Adipocyte (in vitro differentiated cells): ENCODE data around the gene KCTD16.

ENCODE experiments used
- DNase-seq: peaks from one replicate; pipeline ENCODE4 v3.0.0-alpha.2; 2015; ENCODE audit warnings: low read depth
- H3K27me3 ChIP-seq: replicated peaks from 2 replicates; pipeline ENCODE4 v1.7.0; 2013; ENCODE audit warnings: mild to moderate bottlenecking, low read length, moderate library complexity; ENCODE audit not compliant: control insufficient read depth, insufficient read depth
- H3K36me3 ChIP-seq: 2 replicates; pipeline ENCODE4 v1.7.0; 2013; ENCODE audit warnings: low read length, mild to moderate bottlenecking, moderate library complexity; ENCODE audit not compliant: control insufficient read depth, insufficient read depth, severe bottlenecking
- H3K4me1 ChIP-seq: 2 replicates; pipeline ENCODE4 v1.7.0; 2013; ENCODE audit warnings: mild to moderate bottlenecking, low read length, moderate library complexity; ENCODE audit not compliant: control insufficient read depth, insufficient read depth
- H3K4me3 ChIP-seq: 2 replicates; pipeline ENCODE4 v1.7.0; 2013; ENCODE audit warnings: mild to moderate bottlenecking, low read length, moderate library complexity
- H3K9ac ChIP-seq: 2 replicates; pipeline ENCODE4 v1.7.0; 2013; ENCODE audit warnings: mild to moderate bottlenecking, low read length, moderate library complexity
- H3K9me3 ChIP-seq: 2 replicates; pipeline ENCODE4 v1.7.0; 2013; ENCODE audit warnings: mild to moderate bottlenecking, low read length, moderate library complexity; ENCODE audit not compliant: control insufficient read depth

The KCTD16 gene

DNA sequence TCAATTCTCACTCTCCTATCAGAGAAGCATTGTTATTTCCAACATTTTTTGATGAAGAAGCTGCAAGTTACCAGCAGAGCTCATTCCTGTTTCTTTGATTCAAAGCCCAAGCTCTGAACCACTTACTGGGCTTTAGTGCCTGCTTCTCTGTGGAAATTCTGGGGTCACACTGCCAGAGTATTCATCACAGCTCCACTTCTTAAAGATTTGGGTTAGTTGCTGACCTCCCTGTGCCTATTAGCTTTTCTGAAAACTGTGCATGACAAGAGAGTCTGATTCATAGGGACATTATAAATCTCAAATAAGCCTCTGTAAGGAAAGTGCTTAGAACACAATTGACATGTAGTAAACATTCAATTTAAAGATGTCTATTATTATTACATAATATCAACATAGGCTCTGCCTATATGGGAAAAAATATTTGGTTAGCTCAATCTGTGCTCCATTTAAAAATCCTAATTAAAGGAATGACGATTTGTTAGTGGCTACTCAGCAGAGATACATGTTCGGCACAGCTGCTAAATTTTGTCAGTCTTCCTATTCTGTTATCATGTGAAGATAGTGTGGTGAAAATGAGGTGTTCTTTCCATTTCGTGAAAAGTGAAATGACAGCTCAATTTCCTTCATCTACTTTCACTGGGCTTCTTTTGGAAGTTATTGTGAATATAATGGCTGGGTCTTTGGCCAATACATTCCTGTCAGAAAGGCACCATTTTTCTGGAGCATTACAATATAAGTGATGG is 293.0 kb downstream of the KCTD16 start:
- no peaks in the 10 kb centered on the region for H3K36me3 ChIP-seq
- no peak overlapping the region for H3K9ac ChIP-seq
- no peaks in the 10 kb centered on the region for H3K9me3 ChIP-seq
- DNase-seq = no peak
- no peaks in the 10 kb centered on the region for H3K4me1 ChIP-seq
- no peak overlapping the region for H3K4me3 ChIP-seq
- H3K27me3 ChIP-seq = no peaks in the 10 kb centered on the region

DNA sequence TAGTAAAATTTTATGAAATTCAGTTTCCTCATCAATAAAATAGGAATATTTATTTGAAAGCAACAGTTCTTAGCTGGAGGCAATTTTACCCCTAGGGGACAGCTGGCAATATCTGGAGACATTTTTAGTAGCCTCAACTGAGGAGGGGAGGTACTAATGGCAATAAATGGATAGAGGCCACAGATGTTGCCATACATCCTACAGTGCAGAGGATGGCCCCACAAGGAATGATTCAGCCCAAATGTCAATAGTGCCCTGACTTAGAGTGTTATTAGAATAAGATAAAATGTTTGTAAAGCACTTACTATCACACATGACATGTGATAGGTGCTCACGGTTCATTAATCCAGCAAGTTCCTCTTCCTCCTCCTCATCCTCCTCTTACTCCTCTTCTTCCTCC is 293.6 kb downstream of the KCTD16 start:
- Histone ChIP-seq H3K27me3 (no peaks in the 10 kb centered on the region), H3K4me1 (no peaks in the 10 kb centered on the region), H3K9me3 (no peaks in the 10 kb centered on the region), H3K9ac (no peak overlapping the region), H3K4me3 (no peak overlapping the region), H3K36me3 (no peaks in the 10 kb centered on the region)
- no peak for DNase-seq

DNA sequence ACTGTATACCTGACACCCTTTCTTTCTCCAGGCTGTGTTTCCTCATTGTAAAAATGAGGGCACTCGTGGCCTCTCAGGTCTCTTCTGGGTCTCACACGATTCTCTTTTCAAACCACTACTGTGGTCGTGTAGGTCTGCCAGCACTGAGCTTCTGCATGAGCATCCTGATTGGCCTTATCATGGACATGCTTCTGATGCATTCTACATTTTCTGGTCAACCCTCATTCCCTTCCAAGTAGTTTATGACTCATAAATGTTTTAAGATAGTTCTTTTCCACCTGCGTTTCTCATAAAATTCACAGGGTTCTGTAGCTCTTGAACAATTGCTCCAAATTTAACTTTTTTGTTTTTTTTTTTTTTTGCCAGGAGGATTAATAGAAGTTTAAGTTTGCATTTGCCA is 294.8 kb downstream of the KCTD16 start:
- H3K9ac ChIP-seq = no peak overlapping the region
- no peaks in the 10 kb centered on the region for H3K9me3 ChIP-seq
- H3K36me3 ChIP-seq = no peaks in the 10 kb centered on the region
- no peaks in the 10 kb centered on the region for H3K4me1 ChIP-seq
- no peak overlapping the region for H3K4me3 ChIP-seq
- DNase-seq = no peak
- no peaks in the 10 kb centered on the region for H3K27me3 ChIP-seq

DNA sequence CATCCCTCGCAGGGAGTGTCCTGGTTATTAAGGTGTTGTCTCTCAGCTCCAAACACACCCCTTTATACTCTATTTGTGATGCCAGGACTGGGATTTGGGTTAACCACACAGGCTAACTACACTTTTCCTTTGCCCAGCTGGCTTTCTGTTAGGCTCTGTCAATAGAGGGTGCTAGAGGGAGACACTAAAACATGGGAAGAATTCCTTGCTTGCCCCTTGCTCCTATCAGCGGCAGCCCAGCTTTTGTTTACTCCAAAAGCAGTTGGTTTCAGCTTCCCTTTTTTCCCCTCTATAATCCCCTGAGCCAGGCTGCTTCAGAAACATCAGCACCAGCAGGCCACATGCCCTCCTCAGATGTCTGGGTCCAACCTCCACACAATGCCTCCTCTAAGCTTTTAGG is 297.1 kb downstream of the KCTD16 start:
- DNase-seq = peak; percentile 78
- Histone ChIP-seq H3K4me3 (no peak overlapping the region), H3K9ac (no peak overlapping the region), H3K4me1 (no peaks in the 10 kb centered on the region), H3K36me3 (no peaks in the 10 kb centered on the region), H3K27me3 (no peaks in the 10 kb centered on the region), H3K9me3 (no peaks in the 10 kb centered on the region)

DNA sequence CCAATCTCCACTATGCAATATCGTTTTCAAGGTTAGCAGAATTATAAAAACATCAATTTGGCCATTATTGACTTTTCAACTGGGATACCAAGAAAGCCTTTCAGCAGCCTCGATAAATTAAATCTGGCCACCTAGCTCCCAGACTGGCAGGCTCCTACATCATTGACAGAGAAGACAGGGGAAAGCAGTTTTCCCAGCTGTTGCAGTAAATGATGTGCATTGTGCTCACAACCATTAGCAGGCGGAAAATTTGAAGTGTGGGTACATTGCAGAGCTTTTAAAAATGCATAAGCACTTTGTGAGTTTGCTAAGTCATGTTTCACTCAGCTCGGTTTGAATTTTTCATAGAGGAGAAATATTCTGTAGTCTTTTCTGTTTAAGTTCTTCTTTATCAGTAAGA is 297.9 kb downstream of the KCTD16 start:
- Histone ChIP-seq H3K4me3 (no peak overlapping the region), H3K27me3 (no peaks in the 10 kb centered on the region), H3K9ac (no peak overlapping the region), H3K4me1 (no peaks in the 10 kb centered on the region), H3K9me3 (no peaks in the 10 kb centered on the region), H3K36me3 (no peaks in the 10 kb centered on the region)
- peak; percentile 10 for DNase-seq

DNA sequence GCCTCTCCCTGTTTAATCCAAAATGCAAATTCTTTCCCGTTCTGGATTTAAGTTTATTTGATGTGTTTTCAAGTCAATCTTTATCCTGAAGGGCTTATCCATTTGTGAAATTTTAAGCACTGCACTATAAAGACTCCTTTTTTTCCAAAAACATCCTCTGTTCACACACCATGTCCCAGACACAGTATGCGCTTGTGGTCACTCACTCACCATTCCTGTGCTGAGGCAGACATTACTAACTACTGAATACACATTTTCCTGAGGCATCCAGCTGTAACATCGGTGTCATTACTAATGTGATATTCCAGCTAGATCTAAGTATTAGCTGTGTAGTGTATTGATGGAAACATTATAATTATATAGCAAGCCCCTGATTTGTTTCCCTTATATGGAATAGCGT is 298.4 kb downstream of the KCTD16 start:
- DNase-seq = peak; percentile 40
- H3K9me3 ChIP-seq = no peaks in the 10 kb centered on the region
- H3K4me3 ChIP-seq = no peak overlapping the region
- no peak overlapping the region for H3K9ac ChIP-seq
- H3K4me1 ChIP-seq = no peaks in the 10 kb centered on the region
- H3K27me3 ChIP-seq = no peaks in the 10 kb centered on the region
- no peaks in the 10 kb centered on the region for H3K36me3 ChIP-seq

DNA sequence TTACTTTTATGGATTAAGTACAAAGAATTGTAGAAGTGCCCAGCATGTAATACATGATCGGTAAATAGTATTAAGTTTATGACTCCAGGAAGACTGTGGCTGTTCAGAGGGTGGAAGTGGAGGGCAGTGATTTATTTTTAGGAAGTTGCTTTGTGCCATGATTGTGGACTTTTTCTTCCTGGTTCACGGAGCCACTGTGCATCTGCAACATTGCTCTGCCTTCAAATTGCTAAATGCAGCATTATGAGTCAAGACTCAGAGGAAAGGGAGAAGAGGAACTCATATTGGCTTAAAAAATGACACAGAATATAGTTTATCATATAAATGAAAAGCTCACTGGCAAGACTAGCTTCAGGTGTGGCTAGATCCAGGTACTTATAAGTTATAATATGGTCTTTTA is 301.5 kb downstream of the KCTD16 start:
- DNase-seq = no peak
- Histone ChIP-seq H3K4me1 (no peaks in the 10 kb centered on the region), H3K27me3 (no peaks in the 10 kb centered on the region), H3K9me3 (no peaks in the 10 kb centered on the region), H3K4me3 (no peak overlapping the region), H3K36me3 (no peaks in the 10 kb centered on the region), H3K9ac (no peak overlapping the region)

DNA sequence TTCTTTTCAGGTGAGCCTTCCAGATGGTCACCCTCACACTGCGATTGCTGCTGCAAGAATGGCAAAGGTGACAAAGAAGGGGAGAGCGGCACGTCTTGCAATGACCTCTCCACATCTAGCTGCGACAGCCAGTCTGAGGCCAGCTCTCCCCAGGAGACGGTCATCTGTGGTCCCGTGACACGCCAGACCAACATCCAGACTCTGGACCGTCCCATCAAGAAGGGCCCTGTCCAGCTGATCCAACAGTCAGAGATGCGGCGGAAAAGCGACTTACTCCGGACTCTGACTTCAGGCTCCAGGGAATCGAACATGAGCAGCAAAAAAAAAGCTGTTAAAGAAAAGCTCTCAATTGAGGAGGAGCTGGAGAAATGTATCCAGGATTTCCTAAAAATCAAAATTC is 303.0 kb downstream of the KCTD16 start:
- no peak overlapping the region for H3K9ac ChIP-seq
- no peaks in the 10 kb centered on the region for H3K27me3 ChIP-seq
- H3K9me3 ChIP-seq = no peaks in the 10 kb centered on the region
- no peaks in the 10 kb centered on the region for H3K36me3 ChIP-seq
- no peak for DNase-seq
- no peak overlapping the region for H3K4me3 ChIP-seq
- no peaks in the 10 kb centered on the region for H3K4me1 ChIP-seq

DNA sequence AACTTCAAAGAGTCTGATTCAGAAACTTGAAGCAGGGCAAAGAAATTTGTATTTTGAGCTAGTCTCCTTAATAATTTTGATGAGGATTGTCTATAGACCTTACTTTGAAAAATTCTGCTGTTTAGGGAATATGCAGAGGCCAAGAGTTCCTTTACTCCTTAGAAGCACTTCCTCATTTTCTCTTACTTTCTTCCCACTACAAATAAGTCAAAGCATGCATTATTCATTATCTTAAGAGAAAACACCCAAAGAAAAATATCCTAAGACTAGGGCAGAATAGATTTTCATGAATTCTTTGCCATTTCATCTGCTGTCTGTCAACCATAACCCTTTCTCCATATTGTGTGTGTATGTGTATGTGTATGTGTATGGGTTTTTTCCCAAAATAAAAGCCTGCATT is 307.9 kb downstream of the KCTD16 start:
- no peak overlapping the region for H3K4me3 ChIP-seq
- no peak overlapping the region for H3K9ac ChIP-seq
- H3K27me3 ChIP-seq = no peaks in the 10 kb centered on the region
- H3K36me3 ChIP-seq = no peaks in the 10 kb centered on the region
- H3K4me1 ChIP-seq = no peaks in the 10 kb centered on the region
- H3K9me3 ChIP-seq = no peaks in the 10 kb centered on the region
- DNase-seq = no peak

DNA sequence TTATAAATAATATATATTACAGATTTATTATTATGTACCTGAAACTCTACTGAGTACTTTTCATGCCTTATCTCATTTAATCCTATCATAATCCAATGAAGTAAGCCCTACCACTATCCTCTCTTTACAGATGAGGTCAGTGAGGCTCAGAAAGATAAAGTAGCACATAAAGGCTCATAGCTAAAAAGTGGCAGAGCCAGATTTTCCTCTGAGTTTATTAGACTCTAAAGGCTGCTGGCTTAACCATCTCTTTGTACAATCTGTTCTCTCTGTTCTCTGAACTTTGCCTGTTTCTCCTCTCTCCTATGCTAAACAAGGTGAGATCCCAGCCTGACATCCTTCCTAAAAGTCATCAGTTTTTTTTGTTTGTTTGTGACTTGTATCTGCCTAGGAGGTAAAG is 311.2 kb downstream of the KCTD16 start:
- no peak for DNase-seq
- H3K9ac ChIP-seq = no peak overlapping the region
- no peak overlapping the region for H3K4me3 ChIP-seq

DNA sequence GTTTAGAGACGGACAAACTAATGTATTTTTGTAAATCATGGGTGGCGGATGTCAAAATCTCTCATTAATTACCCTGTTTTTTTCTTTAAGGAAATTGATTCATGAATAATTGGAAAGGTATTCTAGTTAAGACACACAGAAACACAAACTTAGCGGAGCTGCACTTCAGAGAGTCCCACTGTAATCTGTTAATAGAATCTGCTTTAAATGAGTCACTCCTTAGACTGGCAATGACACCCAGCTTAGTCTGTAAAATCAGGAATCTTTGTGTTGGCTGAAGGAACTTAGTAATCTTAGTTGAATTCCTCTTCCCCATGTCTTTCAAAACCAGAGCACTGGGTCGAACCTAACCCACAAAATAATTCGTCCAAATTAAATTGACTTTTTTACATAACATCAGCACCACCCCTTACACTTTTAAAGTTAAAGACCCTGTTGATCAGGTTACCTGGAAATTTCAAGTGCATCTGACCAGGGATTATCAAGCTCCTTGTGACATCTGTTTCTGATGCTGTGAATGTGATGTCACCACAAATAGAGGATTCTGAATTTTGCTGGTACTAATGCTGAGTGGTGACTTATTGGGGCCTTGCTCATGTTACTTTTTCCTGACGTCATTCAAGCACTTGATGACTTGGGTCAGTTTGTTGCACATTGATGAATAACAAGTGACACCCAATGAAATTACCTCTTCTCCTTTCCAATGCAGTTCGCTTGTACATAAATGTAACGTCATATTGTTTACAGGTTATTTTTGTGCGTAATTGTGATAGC is 313.6 kb downstream of the KCTD16 start:
- peak; percentile 82 for DNase-seq
- H3K9ac ChIP-seq = no peak overlapping the region
- H3K36me3 ChIP-seq = no peaks in the 10 kb centered on the region
- H3K4me1 ChIP-seq = peaks cover 15% of the 10 kb centered on the region
- no peak overlapping the region for H3K4me3 ChIP-seq
- no peaks in the 10 kb centered on the region for H3K9me3 ChIP-seq
- H3K27me3 ChIP-seq = no peaks in the 10 kb centered on the region

More for the DNA sequence above, 311.2 kb downstream of the KCTD16 start:
- Histone ChIP-seq H3K27me3 (no peaks in the 10 kb centered on the region), H3K4me1 (no peaks in the 10 kb centered on the region), H3K9me3 (no peaks in the 10 kb centered on the region), H3K36me3 (no peaks in the 10 kb centered on the region)
